HepG2 (cell line): ENCODE results near the gene AFAP1.

Experiments used
- CTCF ChIP-seq: sonication (generic); formaldehyde crosslinking; IDR thresholded peaks from 2 replicates; pipeline ENCODE4 v1.5.0; 2020; ENCODE audit warnings: mild to moderate bottlenecking, missing genetic modification reagents, moderate library complexity
- GABPA ChIP-seq, 2 experiments: IDR thresholded peaks; 2 replicates each; pipeline ENCODE4 v1.6.1; 2011 to 2016; ENCODE audit warnings: low read depth in 2 of 2, low read length in 1 of 2, missing biosample characterization in 1 of 2, missing genetic modification characterization in 1 of 2
- HMG20B ChIP-seq: conservative IDR thresholded peaks from 2 replicates; pipeline ENCODE4 v1.6.1; 2016; ENCODE audit warnings: missing genetic modification reagents, missing compliant biosample characterization
- KAT2B ChIP-seq: fragments of 150-350 bp; IDR thresholded peaks from 2 replicates; pipeline ENCODE4 v1.6.1; 2014; ENCODE audit warnings: low read depth, low read length, borderline replicate concordance
- MTA3 ChIP-seq: sonication (generic); formaldehyde crosslinking; IDR thresholded peaks from 2 replicates; pipeline ENCODE4 v1.4.0; 2020; ENCODE audit warnings: missing genetic modification reagents
- NR1H2 ChIP-seq: sonication (generic); formaldehyde crosslinking; IDR thresholded peaks from 2 replicates; pipeline ENCODE4 v1.8.1; 2022; ENCODE audit warnings: low read depth, missing genetic modification reagents, borderline replicate concordance
- POLR2A ChIP-seq, 2 experiments: IDR thresholded peaks; 2 replicates each; pipeline ENCODE4 v1.6.1; 2011; ENCODE audit warnings: low read depth in 2 of 2, low read length in 2 of 2, mild to moderate bottlenecking in 1 of 2, moderate library complexity in 1 of 2; ENCODE audit not compliant: insufficient read depth in 1 of 2
- TARDBP ChIP-seq: sonication (generic); formaldehyde crosslinking; IDR thresholded peaks from 2 replicates; pipeline ENCODE4 v1.8.0; 2022; ENCODE audit warnings: mild to moderate bottlenecking, missing genetic modification reagents
- ZNF766 ChIP-seq: sonication (generic); formaldehyde crosslinking; IDR thresholded peaks from 2 replicates; pipeline ENCODE4 v1.5.0; 2020; ENCODE audit warnings: missing genetic modification reagents, borderline replicate concordance
- ZNF841 ChIP-seq: sonication (generic); formaldehyde crosslinking; IDR thresholded peaks from 2 replicates; pipeline ENCODE4 v1.8.1; 2023; ENCODE audit warnings: missing genetic modification reagents, borderline replicate concordance

DNA sequence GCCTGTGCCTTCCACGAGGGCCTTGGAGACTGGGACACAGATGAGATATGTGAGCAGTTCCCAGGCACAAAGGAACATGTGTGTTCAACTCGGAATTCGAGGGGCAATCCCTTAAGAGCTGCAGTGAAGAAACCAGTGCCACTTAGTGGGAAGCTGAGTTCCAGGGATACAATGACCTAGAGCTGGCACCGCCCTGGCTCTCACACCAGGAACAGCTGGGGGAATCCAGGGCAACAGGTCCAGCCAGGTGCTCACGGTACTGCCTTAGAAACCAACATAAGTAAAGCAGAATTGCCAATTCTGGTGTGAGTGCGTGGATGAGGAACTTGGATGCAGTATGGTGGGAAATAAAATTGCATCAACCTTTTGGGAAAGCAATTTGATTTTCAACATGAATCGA, 122.9 kb downstream of the AFAP1 start:
- no peak for TF ChIP-seq CTCF (CRISPR knock-in tag)
- TF ChIP-seq POLR2A (IDR thresholded peaks at IDR 0.05; ENCODE audit: insufficient read depth in 1 of 2, low read depth in 2 of 2, low read length in 2 of 2), result no peak
- no peak for TF ChIP-seq TARDBP (CRISPR knock-in tag)
- TF ChIP-seq ZNF841 (CRISPR knock-in tag), result no peak
- no peak for TF ChIP-seq GABPA (IDR thresholded peaks at IDR 0.05; ENCODE audit: low read depth, low read length)
- TF ChIP-seq GABPA (CRISPR knock-in tag; IDR thresholded peaks at IDR 0.05; ENCODE audit: low read depth), result no peak
- TF ChIP-seq KAT2B, result no peak
- TF ChIP-seq ZNF766 (CRISPR knock-in tag), result no peak
- no peak for TF ChIP-seq HMG20B
- TF ChIP-seq MTA3, result no peak
- TF ChIP-seq NR1H2 (CRISPR knock-in tag), result no peak
